ENCODE data around the gene IL3RA.

The IL3RA gene

DNA sequence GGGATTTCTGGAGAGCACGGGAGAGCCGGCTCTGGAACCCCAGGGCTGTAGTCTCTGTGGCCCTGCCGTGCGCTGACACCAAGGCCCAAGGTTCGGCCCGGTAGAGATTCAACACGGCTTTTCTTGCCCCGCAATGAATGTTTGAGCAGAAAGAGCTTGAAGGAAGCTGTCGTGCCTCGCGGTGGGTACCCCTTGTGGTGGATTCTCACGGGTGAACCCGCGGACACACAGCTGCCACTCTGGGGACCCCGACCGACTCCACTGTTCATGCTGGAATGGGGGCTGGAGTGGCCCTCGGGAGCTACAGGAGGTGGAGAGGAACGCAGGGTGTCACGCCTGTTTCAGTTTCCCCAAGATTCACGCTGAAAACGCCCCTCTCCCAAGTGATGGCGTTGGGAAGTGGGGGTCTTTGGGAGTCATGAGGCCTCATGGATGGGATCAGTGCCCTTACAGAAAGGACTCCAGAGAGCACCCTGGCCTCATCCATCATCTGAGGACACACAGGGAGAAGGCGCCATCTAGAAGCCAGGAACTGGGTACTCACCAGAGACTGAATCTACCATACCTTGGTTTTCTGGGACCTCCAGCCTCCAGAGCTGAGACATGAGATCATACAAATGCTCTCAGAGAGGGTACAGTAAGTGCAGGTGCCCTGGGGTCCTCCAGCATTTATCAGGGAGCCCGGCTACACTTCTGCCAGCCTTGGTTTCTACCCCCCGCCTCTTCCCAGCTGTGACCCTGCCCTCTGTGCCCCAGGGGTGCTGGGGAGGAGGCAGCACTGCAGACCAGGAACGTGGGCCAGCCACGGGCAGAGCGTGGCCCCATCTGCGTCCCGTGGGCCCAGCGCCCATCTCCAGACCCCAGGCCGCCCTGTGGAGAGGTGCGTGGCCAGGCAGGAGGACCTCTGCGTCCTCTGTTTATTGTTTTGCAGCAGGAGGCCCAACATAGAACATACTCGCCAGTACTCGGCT, 49.0 kb downstream of the IL3RA start:
- DNase-seq, result no peak

DNA sequence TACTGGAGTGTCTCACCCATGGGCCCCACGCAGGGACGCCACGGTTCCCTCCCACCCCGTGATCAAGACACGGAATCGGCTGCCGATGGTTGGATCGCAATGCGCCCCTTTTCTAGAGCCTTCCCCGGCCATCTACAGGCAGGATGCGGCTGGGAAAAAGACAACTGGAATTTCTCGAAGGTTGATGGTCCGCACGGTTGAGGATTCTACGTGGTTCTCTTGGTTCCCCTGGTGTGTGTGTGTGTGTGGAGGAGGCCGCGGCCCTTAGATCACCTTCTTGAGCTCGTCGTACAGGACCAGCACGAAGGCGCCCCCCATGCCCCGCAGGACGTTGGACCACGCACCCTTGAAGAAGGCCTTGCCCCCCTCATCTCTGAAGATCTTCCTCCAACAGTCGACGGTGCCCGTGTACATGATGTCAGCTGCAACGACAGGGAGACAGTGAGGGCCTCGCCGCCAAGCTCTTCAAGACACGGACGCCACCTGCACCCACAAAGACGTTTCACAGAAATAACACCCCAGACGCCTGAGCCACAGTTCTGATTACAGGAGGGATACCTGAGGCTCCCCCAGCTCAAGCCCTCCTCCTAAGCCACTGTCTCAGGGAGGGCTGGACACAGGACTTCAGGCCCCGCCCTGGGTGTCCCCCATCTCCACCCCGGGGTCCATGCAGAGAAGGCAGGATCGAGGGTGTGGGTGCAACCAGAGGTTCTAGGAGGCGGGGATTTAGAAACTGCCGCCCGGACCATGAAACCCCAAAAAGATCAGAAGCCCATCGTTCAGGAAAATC, 49.9 kb downstream of the IL3RA start:
- no peak for DNase-seq

DNA sequence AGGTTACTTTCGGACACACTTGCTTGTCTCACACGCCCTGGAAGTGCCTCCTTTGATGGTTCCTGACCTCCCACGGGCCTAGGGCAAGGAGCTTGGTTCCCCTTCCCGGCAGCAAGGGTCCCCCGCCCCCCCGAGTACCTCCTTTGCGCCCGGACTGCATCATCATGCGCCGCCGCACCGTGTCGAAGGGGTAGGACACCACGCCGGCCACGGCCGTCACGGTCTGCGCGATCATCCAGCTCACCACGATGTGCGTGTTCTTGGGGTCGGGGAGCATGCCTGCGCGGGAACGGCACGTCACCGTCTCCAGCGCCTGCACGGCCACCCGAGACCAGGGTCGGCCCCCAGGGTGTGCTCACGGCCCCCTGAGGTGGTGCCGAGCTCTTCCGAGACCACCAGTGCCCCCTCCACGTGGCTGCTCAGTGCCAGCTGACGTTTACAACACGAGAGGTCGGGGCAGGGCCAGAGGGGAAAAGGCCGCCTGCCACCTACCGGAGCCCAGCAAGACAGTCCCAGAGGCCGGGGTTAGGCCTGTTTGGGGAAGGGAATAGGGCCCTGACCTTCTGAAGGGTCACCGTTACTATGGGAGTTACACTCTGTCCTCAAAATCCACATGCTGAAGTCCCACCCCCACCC, 50.7 kb downstream of the IL3RA start:
- DNase-seq, result no peak

DNA sequence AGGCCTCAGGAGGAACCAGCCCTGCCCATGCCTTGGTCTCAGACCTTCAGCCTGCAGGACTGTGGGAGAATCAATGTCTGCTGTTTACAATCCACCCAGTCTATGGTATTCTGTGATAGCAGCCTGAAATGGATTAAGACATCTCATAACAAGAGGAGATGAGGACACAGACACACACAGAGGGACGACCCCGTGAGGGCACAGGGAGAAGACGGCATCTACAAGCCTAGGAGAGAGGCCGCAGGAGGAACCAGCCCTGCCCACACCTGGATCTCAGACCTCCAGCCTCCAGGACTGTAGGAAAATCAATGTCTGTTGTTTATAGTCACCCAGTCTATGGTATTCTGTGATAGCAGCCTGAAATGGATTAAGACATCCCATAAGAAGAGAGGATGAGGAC, 52.1 kb downstream of the IL3RA start:
- DNase-seq, result no peak

DNA sequence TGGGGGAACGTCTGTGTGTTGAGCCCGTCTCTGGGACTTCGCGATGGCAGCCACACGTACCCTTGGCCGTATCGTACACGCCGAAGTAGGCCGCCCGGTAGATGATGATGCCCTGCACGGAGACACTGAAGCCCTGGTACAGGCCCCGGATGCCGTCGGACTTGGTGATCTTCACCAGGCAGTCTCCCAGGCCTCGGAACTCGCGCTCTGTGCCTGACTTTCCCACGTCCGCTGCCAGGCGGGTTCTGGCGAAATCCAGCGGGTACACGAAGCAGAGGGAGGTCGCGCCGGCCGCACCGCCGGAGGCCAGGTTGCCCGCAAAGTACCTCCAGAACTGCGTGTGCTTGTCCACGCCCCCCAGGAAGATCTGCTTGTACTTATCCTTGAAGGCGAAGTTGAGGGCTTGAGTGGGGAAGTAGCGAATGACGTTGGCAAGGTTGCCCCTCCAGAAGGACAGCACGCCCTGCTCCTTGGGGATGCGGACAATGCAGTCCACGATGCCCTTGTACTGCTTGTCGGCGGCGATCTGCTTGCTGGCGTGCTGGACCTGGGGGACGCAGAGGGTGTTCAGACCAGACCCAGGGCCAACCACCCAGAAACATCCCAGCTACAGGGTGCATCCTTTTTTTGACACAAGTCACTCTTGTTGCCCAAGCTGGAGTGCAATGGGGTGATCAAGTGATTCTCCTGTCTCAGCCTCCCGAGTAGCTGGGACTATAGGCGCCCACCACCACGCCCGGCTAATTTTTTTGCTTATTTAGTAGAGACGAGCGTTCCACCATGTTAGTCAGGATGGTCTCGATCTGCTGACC, 52.8 kb downstream of the IL3RA start:
- no peak for DNase-seq

DNA sequence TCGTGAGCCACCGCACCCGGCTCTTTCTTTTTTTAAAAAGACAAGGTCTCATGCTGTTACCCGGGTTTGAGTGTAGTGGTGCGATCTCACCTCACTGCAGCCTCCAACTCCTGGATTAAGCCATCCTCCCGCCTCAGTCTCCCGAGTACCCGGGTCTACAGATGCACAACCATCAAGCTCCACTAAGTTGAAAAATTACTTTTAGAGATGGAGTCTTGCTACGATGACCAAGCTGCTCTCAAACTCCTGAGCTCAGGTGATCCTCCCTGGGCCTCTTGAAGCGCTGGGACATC, 53.4 kb downstream of the IL3RA start:
- no peak for DNase-seq

DNA sequence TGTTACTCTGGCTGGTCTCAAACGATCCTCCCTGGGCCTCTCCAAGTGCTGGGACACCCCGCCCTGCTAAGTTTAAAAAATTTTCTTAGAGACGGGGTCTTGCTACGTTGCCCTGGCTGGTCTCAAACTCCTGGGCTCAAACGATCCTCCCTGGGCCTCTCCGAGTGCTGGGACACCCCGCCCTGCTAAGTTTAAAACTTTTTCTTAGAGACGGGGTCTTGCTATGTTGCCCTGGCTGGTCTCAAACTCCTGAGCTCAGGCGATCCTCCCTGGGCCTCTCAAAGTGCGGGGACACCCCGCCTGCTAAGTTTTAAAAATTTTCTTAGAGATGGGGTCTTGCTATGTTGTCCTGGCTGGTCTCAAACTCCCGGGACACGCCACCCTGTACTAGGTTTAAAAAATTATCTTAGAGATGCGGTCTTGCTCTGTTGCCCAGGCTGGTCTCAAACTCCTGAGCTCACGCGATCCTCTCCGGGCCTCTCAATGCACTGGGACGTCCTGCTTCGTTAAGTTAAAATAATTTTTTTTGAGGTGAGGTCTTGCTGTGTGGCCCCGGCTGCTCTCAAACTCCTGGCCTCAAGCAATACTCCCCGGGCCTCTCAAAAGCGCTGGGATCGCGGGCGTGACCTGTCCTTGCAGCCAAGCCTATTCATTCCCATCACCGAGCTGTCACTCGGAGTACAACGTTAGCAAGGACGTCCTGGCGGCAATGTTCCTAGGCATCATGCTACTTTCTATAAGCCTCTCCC, 54.2 kb downstream of the IL3RA start:
- no peak for DNase-seq

DNA sequence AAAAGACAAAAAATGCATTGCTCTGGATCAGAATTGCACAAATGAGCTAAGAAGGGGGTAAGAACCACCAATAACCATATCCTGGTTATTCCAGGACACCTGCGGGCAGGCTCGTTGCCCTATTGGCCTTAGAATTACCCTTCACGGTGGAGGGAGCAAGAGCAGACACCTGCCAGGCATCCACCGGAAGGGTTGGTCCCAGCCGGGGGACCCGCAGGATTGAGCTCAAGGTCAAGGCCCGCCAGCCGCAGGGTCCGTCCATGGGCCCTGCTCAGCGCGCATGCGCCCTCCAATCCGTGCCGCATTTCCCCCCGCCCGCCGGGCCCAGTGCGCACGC, 54.8 kb downstream of the IL3RA start:
- peak; percentile 90 for DNase-seq

DNA sequence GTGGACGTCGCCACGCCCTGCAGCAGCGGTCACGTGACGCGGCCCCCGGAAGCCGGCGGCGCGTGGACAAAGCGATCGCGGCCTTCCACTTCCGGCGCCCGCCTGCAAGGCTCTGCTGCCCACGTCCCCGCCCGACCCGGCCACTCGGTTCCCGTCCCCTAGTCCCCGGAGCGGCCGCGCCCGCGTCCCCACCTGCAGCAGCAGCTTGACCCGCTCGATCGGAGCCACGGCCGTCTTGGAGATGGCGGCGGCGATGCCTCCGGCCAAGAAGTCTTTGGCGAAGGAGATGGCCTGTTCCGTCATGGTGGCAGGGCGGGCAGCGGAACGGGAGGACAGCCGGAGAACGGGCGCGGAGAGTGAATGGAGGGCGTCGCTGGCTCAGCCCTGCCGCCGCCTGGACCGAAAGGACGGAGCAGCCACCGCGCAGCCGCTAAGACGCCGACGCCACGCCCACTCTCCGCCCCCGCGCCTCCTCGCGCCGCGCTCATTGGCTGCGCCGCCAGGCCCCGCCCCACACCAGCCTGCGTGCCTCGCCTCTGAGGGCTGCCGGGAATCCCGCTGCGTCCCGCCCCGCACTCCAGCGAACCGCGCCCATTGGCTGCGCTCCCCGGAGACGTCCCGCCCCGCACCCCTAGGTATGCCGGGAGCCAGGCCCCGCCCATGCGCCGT, 55.3 kb downstream of the IL3RA start, which contains the start of gene SLC25A6:
Gene SLC25A6 (minus strand): TSS at position 407 of the 669 bp plus-strand sequence. CDS start 104 bp downstream, at position 303.
- DNase-seq, result peak; percentile 100

DNA sequence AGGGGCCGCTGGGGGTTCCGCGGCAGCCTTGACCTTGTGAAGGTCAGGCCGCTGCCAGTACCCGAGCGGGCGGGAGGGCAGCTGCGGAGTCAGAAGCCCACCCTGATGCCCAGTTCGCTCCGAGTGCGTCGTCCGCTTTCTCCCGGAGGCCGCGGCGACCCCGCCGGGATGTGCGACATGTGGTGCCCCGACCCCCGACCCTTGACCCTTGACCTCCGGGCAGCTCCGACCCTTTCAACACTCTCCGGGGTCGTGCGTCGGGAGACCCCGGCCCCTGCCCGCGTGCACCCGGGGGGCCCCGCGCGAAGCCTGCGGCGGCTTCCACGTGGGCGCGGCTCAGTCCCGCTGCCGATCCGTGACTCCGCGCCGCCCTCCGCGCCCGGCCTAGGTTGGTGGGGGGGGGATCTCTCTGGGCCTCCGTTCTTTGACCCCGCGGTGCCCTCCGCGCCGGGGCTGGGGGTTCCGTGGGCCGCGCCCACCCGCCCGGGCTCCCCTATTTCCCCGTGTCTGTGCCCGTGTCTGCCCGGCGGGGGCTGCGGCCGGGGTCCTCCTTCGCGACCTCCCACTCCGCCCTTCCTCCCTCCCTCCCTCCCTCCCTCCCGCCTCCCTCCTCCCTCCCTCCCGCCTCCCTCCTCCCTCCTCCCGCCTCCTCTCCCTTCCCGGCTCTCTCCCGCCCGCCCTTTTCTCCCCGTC, 55.9 kb downstream of the IL3RA start:
- DNase-seq, result no peak

DNA sequence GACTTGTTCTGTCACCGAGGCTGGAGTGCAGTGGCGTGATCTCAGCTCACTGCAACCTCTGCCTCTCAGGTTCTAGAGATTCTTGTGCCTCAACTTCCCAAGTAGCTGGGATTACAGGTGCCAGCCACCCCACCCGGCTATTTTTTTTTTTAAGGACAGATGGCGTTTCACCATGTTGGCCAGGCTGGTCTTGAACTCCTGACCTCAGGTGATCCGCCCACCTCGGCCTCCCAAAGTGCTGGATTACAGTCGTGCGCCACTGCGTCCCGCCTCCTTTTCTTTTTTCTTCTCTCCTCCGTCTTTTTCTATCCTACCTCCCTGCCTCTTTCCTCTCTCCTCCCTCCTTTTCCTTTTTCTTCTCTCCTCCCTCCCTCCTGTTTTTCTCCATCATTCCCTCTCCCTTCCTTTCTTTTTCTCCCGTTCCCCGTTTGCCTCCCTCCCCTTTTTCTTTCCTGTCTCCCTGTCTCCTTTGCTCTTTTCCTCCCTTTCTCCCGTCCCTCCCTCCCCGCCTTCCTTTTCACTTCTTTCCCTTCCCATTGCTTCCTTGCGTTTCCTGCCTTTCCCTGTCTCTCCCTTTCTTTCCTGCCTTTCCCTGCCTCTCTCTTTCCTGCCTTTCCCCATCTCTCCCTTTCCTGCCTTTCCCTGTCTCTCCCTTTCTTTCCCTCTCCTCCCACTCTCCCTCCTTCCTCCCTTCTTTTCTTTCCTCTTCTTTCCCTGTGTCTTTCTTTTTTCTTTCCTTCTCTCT, 57.5 kb downstream of the IL3RA start:
- DNase-seq, result no peak

DNA sequence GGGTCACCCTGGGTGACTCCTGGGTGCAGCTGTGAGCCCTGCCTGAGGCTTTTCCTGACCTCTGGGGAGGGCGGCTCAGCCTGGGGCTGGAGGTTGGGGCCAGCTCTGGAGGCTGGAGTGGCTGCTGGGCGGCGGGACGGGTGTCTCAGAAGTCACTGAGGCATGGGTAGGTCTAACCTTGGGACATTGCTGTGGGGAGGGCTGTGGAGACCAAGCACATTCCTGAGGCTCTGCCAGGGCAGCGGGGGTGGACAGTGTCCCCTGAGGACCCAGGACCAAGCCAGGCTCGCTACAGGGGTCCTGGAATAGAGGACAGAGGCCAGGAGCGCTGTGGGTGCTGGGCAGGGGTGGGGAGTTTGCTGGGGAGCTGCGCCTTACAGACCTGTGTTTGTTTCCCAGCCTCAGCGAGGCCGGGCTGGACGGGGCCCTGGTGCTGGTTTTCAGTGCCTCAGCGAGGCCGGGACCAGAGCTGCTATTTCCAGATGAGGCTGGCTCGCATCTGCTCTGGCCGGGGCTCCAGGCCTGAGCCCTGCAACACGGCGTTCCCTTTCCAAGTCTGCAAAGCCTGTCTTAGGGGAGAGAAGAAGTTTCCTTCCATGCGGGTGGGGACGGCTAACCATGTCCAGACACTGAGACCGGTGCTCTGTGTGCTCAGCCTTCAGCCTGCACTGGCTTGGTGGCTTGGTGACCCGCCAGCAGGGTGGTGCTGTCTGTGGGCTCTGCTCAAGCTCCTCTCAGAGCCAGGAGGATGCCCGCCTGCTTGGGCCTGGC, 58.3 kb downstream of the IL3RA start:
- no peak for DNase-seq

DNA sequence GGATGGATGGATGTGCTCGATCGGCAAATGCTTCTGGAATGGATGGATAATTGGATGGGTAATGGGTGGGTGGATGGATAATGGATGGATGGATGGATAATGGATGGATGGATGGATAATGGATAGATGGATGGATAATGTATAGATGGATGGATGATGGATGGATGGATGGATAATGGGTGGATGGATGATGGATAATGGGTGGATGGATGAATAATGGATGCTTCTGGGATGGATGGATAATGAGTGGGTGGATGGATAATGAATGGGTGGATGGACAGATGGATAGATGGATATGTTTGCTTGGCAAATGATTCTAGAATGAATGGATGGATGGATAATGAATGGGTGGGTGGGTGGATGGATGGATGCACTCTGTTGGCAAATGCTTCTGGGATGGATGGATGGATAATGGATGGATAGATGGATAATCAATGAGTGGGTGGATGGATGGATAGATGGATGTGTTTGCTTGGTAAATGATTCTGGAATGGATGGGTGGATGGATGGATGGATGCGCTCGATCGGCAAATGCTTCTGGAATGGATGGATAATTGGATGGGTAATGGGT, 59.1 kb downstream of the IL3RA start:
- no peak for DNase-seq

DNA sequence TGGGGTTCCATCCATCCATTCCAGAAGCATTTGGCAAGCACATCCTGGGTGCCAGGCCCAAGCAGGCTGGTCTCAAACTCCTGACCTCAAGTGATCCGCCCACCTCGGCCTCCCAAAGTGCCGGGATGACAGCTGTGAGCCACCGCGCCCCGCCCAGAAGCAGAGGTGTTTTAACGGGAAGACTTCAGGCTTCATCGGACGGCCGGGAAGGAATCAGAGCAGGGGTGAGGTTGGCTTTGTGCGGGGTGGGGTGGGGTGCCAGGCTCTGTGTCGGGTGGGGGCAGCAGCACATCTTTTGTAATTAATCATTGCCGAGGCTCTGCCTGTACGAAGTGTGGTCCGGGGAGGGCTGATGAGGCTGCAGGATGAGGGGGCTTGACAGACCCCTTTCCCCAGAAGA, 60.4 kb downstream of the IL3RA start:
- DNase-seq, result no peak

DNA sequence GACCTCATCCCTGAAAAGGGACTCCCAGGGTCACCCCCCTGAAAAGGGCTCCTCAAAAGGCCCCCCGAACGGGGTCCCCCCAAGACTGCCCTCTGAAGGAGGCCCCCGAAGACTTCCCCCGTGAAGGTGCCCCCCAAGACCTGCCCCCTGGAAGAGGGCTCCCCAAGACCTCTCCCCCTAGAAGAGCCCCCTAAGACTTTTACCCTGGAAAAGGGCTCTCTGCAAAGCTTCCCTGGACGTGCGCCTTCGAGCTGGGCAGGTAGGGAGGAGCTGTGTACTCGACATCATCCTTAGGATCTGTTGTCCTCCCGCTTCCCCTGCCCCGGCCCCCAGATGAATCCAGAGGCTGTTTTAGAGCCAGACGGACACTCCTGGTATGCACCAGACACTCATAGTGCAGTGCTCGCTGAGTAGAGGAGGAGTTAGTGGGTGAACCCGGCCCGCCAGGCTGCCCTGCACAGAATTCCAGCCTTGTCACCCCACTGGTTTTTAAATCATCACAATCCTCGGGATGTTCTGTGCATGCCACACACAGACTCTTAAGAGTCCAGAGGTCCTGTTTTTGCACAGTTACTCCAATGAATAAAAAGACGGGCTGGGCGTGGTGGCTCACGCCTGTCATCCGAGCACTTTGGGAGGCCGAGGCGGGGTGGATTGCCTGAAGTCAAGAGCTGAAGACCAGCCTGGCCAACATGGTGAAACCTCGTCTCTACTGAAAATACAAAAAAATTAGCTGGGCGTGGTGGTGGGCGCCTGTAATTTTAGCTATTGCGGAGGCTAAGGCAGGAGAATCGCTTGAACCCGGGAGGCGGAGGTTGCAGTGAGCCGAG, 61.1 kb downstream of the IL3RA start:
- DNase-seq, result no peak

DNA sequence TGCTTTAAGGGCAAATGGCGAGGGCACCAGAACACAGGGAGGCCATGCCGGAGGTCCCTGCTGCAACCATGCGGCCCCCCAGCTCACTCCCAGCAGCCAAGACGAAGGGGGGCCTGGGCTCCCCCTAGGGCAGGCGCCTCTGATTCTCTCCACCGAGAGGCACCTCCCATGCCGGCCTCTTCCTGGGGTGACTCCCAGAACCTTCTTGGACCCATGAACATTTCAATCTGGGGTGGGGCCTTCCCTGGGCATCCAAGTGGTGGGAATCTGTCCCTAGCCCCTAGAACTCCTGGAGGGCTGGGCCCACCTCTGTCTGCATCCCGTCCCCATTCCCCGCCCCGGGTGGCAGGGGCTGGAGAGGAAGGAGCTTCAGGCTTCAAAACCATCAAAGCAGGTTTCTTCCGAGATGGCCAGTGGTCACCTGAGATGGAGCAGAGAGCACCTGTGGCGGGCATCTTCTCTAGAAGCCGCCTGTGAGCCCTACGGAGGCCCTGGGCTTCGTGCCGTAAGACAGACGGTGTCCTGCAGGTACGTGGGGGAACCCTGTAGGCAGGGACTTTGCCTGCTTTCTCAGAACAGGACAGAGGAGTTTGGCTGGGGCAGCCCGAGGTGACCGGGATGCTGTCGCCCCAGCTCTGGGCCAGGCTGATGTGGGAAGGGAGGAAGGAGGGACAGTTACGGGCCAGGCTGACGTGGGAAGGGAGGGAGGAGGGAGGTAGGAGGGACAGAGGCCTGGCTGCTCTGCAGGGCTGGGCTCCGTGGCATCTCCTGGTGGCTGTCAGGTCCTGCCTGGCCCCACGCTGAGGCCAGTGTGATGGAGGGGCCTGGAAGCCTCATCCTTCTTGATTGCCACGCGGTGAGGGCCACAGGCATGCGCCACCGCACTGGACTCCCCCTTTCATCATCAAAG, 62.1 kb downstream of the IL3RA start:
- no peak for DNase-seq

DNA sequence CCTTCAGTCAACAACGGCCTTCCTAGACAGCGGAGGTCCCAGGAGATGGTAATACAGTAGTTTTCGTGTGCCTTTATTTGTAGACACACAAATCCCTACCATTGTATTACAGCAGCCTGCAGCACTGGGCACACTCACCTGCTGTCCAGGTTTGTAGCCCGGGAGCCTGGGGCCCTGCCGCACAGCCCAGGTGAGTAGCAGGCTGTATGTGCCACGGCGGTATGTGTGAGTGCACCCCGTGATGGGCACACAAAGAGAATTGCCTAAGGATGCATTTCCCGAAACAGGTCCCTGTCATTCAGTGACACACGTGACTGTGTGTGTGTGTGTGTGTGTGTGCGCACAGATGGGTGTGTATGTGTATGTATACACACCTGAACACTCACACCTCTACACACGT, 63.5 kb downstream of the IL3RA start:
- DNase-seq, result no peak

Measured in activated CD4-positive, alpha-beta T cell treated with anti-CD3 and anti-CD28 coated beads for 1 hour (primary cell).